ENCODE results near the gene METAP1.
"Not testable (repeated sequence)": the region's sequence is repeated elsewhere in the genome, so short reads cannot be mapped to it uniquely, and the experiment has no call there.

DNA sequence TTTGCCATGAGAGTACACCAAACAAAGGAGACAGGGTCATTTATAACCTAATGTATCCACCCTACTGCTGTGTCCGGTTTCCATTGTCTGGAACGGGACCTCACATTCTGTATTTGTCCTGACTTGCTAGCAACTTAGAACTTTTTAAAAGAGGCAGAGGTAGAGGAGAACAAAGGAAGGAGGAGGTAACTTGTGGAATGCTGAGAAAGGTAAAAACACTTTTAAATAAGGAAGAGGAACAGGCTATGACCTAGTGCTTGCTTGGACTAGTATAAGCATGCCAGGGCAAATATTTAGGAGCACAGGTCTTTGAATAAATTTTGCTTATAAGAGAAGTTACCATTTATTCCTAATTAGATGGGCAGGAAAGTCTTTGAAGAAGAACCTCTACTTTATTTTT lies 96.3 kb downstream of the METAP1 start:
- TF ChIP-seq, protein P1, sequence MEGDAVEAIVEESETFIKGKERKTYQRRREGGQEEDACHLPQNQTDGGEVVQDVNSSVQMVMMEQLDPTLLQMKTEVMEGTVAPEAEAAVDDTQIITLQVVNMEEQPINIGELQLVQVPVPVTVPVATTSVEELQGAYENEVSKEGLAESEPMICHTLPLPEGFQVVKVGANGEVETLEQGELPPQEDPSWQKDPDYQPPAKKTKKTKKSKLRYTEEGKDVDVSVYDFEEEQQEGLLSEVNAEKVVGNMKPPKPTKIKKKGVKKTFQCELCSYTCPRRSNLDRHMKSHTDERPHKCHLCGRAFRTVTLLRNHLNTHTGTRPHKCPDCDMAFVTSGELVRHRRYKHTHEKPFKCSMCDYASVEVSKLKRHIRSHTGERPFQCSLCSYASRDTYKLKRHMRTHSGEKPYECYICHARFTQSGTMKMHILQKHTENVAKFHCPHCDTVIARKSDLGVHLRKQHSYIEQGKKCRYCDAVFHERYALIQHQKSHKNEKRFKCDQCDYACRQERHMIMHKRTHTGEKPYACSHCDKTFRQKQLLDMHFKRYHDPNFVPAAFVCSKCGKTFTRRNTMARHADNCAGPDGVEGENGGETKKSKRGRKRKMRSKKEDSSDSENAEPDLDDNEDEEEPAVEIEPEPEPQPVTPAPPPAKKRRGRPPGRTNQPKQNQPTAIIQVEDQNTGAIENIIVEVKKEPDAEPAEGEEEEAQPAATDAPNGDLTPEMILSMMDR (IDR thresholded peaks at IDR 0.05; ENCODE audit: control extremely low read depth in 1 of 3, insufficient read depth in 1 of 3, low read depth in 1 of 3, low read length in 3 of 3), result not testable (repeated sequence)
- TF ChIP-seq EZH2 (IDR thresholded peaks at IDR 0.05; ENCODE audit: low read depth, low read length, severe bottlenecking); POLR2A (IDR thresholded peaks at IDR 0.05; ENCODE audit: control extremely low read depth in 1 of 2, low read depth in 2 of 2, low read length in 2 of 2); GABPA (IDR thresholded peaks at IDR 0.05; ENCODE audit: borderline replicate concordance, insufficient read depth, low read length); ASH2L (IDR thresholded peaks at IDR 0.05; ENCODE audit: low read length); YY1 (IDR thresholded peaks at IDR 0.05; ENCODE audit: low read depth, low read length); CTBP2 (IDR thresholded peaks at IDR 0.05; ENCODE audit: borderline replicate concordance, insufficient read depth, insufficient read length, low read length); EGR1 (IDR thresholded peaks at IDR 0.05; ENCODE audit: borderline replicate concordance, low read depth, low read length); SP1 (IDR thresholded peaks at IDR 0.05; ENCODE audit: low read depth, low read length); TAF1 (IDR thresholded peaks at IDR 0.05; ENCODE audit: low read depth, low read length): not testable (repeated sequence)
- TF ChIP-seq, protein P2, sequence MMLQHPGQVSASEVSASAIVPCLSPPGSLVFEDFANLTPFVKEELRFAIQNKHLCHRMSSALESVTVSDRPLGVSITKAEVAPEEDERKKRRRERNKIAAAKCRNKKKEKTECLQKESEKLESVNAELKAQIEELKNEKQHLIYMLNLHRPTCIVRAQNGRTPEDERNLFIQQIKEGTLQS (IDR thresholded peaks at IDR 0.05; ENCODE audit: insufficient read depth, low read depth, low read length), result not testable (repeated sequence)
- TF ChIP-seq, protein P3, sequence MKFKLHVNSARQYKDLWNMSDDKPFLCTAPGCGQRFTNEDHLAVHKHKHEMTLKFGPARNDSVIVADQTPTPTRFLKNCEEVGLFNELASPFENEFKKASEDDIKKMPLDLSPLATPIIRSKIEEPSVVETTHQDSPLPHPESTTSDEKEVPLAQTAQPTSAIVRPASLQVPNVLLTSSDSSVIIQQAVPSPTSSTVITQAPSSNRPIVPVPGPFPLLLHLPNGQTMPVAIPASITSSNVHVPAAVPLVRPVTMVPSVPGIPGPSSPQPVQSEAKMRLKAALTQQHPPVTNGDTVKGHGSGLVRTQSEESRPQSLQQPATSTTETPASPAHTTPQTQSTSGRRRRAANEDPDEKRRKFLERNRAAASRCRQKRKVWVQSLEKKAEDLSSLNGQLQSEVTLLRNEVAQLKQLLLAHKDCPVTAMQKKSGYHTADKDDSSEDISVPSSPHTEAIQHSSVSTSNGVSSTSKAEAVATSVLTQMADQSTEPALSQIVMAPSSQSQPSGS (IDR thresholded peaks at IDR 0.05; ENCODE audit: low read length), result not testable (repeated sequence)
- TF ChIP-seq, protein P4, sequence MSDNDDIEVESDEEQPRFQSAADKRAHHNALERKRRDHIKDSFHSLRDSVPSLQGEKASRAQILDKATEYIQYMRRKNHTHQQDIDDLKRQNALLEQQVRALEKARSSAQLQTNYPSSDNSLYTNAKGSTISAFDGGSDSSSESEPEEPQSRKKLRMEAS (IDR thresholded peaks at IDR 0.05), result not testable (repeated sequence)
